RKO (cell line): ENCODE measurements around the gene PAK4.

Source experiments
- DNase-seq: peaks from one replicate; pipeline ENCODE4 v3.0.0-alpha.2; 2016; ENCODE audit warnings: low spot score

Gene PAK4

DNA sequence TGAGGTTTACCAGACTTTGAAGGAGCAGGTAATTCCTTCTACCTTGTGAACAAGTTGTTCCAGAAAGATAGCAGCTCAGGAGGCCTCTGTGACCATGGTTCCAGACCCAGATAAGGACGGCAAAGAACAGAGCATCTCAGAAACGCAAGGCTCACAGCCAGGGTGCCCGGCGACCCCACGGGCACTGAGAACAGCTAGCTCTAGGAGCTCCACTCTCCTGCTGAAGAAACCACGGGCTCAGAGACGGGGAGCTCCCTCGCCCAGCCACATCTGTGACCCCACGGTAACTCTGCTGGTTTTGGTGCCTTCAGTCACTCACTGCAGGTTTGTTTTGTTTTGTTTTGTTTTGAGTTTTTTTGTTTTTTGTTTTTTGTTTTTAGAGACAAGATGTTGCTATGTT is 55.2 kb downstream of the PAK4 start:
- DNase-seq: no peak

- no peak for DNase-seq
Observed at GRCh38 chr19:39181500-39182173, 56.1 kb downstream of the PAK4 start.

DNA sequence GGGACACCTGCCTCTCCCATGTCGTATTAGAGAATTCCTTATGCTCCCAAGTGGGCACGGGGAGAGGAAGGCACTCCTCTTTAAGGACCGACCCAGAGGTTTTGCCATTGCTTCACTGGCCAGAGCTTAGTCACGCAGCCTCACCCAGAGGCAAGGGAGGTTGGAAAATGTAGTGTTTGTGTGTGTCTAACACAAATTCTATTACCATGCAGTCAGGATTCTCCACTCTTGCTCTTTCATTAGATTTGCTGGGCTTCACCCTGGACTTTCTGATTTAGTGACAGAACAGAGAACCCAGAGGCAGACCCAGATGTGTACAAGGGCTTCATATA is 56.6 kb downstream of the PAK4 start:
- no peak for DNase-seq

DNA sequence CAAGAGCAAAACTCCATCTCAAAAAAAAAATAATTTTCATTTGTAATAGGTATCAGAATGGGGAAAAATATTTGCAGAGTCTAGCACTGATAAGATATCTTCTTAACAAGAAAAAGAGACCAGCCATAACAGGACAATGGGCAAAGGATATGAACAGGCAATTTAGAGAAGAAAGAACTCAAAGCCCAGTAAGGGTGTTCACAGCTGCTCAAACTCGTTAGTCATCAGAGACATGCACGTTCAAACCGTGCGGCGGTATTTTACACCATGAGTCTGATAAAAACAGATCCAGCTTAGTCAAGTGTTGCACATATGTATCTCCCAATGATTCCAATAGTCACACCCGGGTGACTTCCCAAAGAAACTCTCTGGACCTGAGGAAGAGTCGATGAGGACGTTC is 57.5 kb downstream of the PAK4 start:
- DNase-seq: peak; percentile 32

GRCh38 chr19:39186391-39186790 is 60.8 kb downstream of the PAK4 start:
- no peak for DNase-seq

- no peak for DNase-seq
Observed at GRCh38 chr19:39187552-39187943, 62.0 kb downstream of the PAK4 start.

DNA sequence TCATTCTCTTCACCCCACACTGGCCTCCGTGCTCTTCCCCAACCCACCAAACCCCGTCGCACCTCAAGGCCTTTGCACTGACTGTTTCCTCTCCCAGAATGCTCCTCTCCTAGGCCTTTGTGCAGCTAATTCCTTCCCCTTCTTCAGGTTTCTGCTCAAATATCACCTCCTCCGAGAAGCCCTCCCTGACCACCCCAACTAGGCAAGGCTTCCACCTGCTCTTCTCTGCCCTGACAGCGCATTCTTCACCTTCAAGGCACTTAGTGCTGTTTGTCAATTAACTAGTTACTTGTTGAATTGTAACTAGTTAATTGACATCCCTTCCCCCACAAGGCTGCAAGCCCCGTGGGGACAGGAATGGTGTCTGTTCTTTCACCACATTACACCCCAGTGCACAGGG is 63.4 kb downstream of the PAK4 start:
- DNase-seq: no peak

DNA sequence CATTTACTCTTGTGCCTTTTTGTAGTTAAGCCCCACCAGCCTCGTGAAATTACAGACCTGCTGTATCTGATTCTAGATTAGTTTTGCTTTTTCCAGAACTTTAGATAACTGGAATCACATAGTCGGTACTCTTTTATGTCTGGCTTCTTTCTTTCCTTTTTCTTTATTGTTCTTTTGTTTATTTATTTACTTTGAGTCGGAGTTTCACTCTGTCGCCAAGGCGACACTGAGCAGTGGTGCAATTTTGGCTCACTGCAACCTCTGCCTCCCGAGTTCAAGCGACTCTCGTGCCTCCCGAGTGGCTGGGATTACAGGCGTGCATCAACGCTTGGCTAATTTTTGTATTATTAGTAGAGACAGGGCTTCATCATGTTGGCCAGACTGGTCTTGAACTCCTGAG is 65.2 kb downstream of the PAK4 start:
- no peak for DNase-seq

- no peak for DNase-seq
Observed at GRCh38 chr19:39192846-39193245, 67.3 kb downstream of the PAK4 start.

DNA sequence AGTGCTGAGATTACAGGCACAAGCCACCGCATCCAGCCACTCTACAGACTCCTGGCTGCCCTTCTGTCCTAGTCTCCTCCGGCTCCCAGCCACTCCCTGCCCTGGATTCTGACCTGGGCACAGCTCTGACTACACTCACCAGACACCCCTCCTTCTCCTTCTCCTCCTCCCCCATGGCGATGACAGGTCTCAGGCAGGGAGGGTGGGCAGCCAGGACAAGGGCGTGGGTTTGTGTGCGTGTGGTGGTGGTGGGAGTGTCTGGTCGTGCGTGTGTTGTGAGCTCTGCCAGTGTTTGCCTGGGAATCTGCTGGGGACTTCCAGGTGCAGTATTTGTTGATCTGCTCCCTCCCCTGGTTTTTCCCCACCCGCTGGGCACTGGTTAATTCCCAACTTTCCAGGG is 68.2 kb downstream of the PAK4 start:
- no peak for DNase-seq

- no peak for DNase-seq
Observed at GRCh38 chr19:39194832-39195542, 69.4 kb downstream of the PAK4 start.

DNA sequence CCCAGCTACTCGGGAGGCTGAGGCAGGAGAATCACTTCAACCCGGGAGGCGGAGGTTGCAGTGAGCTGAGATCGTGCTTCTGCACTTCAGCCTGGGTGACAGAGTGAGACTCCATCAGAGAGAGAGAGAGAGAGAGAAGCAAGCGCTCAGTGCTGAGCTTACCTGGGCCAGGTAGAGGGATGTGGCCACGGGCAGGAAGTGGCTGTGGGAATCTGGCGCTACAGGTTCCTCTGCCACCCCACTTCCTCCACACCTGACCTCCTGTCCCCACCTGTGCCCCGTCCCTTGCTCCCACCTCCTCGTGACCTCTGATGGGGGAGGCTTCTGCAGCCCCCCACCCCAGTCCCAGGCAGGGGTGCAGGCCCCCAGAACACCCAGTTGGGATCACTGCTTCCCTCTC is 70.2 kb downstream of the PAK4 start:
- no peak for DNase-seq

DNA sequence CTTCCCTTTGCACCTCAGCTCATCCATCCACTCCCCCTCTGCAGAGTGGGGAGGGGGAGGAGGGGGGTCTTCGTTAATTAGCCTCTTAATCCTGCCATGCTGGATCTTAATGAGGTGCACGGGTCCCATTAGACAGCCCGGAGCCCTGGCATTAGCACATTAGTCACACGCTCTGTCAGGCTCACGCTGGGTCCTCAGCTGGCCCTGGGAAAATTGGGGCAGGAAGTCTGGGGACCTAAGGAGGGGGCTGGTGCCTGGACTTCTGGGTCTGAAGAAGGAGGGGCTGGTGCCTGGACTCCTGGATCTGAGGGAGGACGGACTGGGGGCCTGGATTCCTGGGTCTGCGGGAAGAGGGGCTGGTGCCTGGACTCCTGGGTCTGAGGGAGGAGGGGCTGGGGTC is 70.7 kb downstream of the PAK4 start:
- DNase-seq: no peak

DNA sequence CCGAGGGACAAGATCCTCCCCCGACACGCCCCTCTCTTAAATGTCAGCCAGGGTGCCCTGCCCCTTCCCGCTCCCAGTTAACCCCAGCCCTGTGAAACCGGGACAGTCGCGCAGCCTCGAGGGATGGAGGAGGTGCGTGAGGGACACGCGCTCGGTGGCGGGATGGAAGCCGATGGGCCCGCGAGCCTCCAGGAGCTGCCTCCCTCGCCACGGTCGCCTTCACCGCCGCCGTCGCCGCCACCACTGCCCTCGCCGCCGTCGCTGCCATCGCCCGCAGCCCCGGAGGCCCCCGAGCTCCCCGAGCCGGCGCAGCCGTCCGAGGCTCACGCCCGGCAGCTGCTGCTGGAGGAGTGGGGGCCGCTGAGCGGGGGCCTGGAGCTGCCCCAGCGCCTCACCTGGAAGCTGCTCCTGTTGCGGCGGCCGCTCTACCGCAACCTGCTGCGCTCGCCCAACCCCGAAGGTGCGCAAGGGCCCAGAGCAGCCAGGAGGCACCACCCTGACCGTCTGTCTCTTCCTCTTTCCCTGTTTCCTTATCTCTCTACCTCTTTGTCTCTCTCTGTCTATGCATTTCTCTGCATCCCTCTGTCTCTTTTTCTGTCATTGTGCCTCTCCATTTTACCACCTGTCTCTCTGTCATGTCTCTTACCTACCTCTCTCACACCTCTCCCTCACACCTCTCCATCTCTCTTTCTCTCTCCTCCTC is 71.4 kb downstream of the PAK4 start, which contains the start of gene NCCRP1:
Gene NCCRP1 (plus strand): TSS at position 105 of the 703 bp plus-strand sequence. CDS start 19 bp downstream, at position 124.
- DNase-seq: no peak

- DNase-seq: no peak
Observed at GRCh38 chr19:39197808-39198207, 72.2 kb downstream of the PAK4 start.

GRCh38 chr19:39199025-39199424 is 73.4 kb downstream of the PAK4 start:
- no peak for DNase-seq

- no peak for DNase-seq
Observed at GRCh38 chr19:39200066-39200802, 74.6 kb downstream of the PAK4 start.

DNA sequence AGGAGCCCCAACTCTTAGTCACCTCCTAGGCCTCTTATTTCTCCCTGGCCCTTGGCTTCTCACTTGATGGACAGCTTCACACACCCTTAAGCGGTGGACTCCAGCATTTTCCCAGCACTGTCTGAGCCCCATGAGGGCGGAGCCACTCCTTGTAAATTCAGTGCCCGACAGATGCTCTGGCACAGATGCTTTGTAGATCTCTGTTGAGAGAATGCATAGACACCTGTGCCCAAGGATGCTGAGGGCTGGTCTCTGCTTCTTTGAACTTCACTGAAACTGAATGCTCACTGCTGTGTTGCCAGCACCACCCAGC is 75.2 kb downstream of the PAK4 start:
- no peak for DNase-seq

- no peak for DNase-seq
Observed at GRCh38 chr19:39202998-39203355, 77.4 kb downstream of the PAK4 start.

DNA sequence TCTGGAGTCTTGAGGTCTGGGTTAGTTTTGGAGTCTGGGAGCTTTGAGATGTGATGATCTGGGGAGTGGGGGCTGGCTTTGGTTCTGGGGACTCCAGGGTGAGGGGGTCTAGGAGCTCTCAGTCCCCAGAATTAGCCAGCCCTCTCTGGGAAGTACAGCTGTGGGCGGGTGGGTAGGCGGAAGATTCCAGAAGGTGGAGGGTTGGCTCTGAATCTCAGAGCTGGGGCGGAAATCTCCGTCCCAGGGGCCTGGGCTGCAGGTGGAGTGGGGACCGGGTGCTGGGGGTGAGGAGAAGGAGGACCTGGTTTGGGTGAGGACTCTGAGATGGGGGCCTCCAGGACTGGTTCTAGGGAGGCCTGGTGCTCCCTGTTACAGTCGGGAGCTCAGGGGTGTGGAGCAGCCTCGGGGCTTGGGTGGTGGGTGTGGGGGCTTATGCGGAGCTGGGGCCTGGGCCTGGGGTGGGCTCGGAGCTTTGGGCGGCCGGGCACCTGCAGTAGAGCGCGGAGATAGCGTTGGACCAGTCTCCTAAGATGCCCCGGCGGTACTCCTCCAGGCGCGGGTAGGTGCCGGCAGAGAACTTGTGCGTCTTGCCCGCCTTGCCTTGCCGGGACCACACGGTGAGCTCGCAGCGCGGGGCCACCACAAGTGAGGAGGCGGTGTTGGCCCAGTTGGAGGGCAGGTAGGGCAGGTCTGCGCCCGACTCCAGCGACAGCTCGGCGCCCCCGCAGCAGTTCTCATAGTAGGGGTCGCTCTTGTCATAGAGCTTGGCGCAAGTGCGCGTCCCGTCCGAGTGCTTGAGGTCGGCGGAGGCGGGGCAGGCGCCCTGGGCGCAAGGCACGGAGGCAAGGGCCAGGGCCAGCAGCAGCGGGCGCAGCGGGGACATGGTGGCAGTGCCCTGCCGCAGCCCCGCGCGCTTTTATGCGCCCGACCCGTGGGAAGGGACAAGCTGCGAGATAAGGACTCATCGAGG is 78.1 kb downstream of the PAK4 start, which contains the start of gene SYCN:
Gene SYCN (minus strand): TSS at position 892 of the 970 bp plus-strand sequence. CDS start 9 bp downstream, at position 883.
- DNase-seq: no peak

DNA sequence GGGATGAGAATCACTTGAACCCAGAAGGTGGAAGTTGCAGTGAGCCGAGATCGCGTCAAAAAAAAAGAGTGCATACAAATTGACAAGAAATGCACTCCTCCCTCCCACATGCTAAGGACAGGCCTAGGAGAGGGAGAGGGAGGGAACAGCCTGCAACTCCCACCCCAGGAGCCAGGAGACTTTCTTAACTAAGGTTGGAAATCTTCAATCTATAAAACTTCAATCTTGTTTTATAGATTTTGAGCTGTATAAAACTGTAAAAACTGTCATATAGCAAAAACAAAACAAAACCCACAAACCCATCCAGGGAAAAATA is 79.8 kb downstream of the PAK4 start:
- no peak for DNase-seq

DNA sequence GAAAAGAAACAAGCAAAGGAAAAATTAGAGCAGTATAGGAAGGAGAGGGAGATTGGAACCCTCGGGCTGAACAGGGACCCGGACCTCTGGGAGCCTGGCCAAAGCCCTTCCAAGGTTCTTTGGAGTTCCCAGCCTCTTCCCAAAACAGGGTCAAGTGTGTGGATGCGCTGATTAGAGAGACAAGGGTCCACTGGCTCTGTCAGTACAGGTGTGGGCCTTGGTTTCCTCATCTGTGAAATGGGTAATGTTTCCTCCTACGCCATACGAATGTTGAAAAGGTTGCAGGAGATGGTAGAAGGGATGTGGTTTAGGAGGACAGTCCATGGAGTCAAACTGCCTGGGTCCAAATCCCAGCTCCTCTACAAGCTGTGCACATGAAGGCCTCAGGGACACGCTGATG is 80.5 kb downstream of the PAK4 start:
- DNase-seq: no peak
